BJ (cell line): ENCODE data around the gene INSL3. TPM values are rescaled to one million over a fixed set of nuclear protein-coding genes. Genes with fewer than 3 reads are reported as not detected.

ENCODE experiments used
- CTCF ChIA-PET: fragments of 350-600 bp; formaldehyde crosslinking; extraction: SDS; loops from one replicate; lab custom pipeline; 2021; ENCODE audit warnings: antibody characterized with exemption, inconsistent platforms; lab: Yijun Ruan, JAX
- POLR2A ChIA-PET: fragments of 300-600 bp; sonication (Branson Sonifier 250); formaldehyde crosslinking; extraction: SDS; loops from one replicate; lab custom pipeline; 2021; ENCODE audit warnings: antibody characterized with exemption; lab: Charles Lee
- DNase-seq: peaks from one replicate; pipeline ENCODE4 v3.0.0-alpha.2; 2011; ENCODE audit warnings: low read depth
- H3K27me3 ChIP-seq: 2 replicates; pipeline ENCODE4 v1.6.0; 2011; ENCODE audit warnings: low read length; ENCODE audit not compliant: control insufficient read depth, insufficient read depth
- H3K36me3 ChIP-seq: 2 replicates; pipeline ENCODE4 v1.5.1; 2011; ENCODE audit warnings: low read length; ENCODE audit not compliant: control insufficient read depth, insufficient read depth
- H3K4me3 ChIP-seq: 2 replicates; pipeline ENCODE4 v1.5.1; 2011; ENCODE audit warnings: low read depth, mild to moderate bottlenecking, control low read depth, low read length
- CTCF ChIP-seq: IDR thresholded peaks from 2 replicates; pipeline ENCODE4 v1.5.1; 2011; ENCODE audit warnings: low read depth, mild to moderate bottlenecking, control low read depth, inconsistent platforms, low read length, moderate library complexity; ENCODE audit not compliant: insufficient read depth
- polyA plus RNA-seq: library from polyadenylated mRNA; depleted of rRNA; stranded (reverse); fragments of >200 nt; gene quantifications from 2 replicates; pipeline ENCODE4 v1.2.3, GENCODE V29; 2011

The INSL3 gene
- polyA plus RNA-seq, 1 experiment = 0.18 TPM

DNA sequence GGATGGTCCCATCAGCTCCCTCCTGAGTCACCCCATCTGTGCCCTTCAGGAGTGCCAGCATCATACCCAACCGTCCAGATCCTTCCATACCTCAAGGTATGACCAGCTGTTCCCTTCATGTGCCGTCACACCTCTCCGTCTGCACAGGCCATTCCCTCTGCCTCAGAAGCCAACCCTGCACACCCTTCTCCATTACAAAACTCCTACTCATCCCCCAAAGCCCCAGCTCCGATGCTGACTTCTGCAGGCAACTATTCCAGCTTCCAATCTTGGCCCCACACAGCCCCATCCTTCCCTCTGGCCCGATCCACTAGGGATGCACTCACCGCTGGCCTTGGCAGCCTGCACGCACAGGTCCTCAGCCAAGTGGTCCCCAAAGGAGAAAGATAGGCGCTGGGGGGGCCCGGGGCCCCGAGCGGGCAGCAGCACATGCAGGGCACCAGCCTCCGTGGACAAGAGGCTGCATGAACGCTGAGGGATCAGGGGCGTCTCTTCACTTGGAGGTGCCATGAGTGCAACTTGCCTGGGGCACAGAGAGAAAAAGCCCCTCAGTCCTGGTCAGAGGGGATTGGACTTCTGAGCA is 22.7 kb upstream of the INSL3 start:
- POLR2A ChIA-PET = no interaction called here
- Histone ChIP-seq H3K36me3 (peaks cover 4% of the 10 kb centered on the region; the same call in 1 of the 2 replicates), H3K27me3 (no peaks in the 10 kb centered on the region), H3K4me3 (no peak overlapping the region)
- CTCF ChIA-PET = no interaction called here
- TF ChIP-seq CTCF = no peak
- DNase-seq = no peak

GRCh38 chr19:17843292-17843827 is 22.0 kb upstream of the INSL3 start:
- ChIA-PET POLR2A (no interaction called here), CTCF (no interaction called here)
- DNase-seq = no peak
- H3K27me3 ChIP-seq = no peaks in the 10 kb centered on the region
- no peak for TF ChIP-seq CTCF
- peaks cover 4% of the 10 kb centered on the region; the same call in 1 of the 2 replicates for H3K36me3 ChIP-seq
- H3K4me3 ChIP-seq = no peak overlapping the region

DNA sequence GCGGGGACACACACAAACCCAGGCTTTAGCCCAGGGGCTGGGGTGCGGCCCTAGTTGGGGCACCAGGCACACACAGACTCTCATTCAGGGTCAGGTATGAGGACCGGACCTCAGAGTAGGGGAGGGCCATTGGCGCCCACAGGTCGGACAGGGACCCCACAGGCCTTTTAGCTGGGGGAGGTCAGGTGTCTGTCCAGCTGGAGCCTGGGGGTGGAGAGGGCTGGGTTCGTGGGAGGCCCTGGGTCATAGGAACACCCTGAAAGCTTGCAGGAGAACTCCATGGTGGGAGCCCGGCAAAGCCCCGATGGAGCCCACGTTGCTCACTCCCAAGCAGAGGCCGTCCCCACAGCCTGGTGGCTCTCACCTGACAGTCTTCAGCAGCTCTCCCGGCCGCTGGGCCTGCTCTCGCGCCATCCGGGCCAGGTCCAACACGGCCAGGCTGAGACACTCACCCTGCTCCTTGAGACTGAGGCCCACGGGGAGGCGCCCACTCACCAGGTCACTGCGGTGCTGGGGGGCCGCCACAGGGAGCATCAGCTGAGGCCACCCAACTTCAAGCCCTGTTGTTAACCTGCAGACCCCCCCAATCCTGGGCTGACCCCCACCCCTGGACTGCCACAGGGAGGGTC is 21.5 kb upstream of the INSL3 start:
- no peaks in the 10 kb centered on the region for H3K27me3 ChIP-seq
- POLR2A ChIA-PET = no interaction called here
- TF ChIP-seq CTCF = no peak
- no peak for DNase-seq
- CTCF ChIA-PET = interaction anchor here (1.2 kb wide), 1 partner anchor 12 kb away, joined by 4 read pairs; no protein-coding TSS in a partner anchor
- peaks cover 4% of the 10 kb centered on the region; the same call in 1 of the 2 replicates for H3K36me3 ChIP-seq
- peak overlapping the region; percentile 35 for H3K4me3 ChIP-seq

- DNase-seq = no peak
- POLR2A ChIA-PET = no interaction called here
- H3K36me3 ChIP-seq = peaks cover 4% of the 10 kb centered on the region
- CTCF ChIA-PET = interaction anchor here (1.2 kb wide), 1 partner anchor 13 kb away, joined by 4 read pairs; no protein-coding TSS in a partner anchor
- peak overlapping the region; percentile 35 for H3K4me3 ChIP-seq
- H3K27me3 ChIP-seq = no peaks in the 10 kb centered on the region
- TF ChIP-seq CTCF = no peak
Measured at GRCh38 chr19:17841810-17842662, 20.7 kb upstream of the INSL3 start.

DNA sequence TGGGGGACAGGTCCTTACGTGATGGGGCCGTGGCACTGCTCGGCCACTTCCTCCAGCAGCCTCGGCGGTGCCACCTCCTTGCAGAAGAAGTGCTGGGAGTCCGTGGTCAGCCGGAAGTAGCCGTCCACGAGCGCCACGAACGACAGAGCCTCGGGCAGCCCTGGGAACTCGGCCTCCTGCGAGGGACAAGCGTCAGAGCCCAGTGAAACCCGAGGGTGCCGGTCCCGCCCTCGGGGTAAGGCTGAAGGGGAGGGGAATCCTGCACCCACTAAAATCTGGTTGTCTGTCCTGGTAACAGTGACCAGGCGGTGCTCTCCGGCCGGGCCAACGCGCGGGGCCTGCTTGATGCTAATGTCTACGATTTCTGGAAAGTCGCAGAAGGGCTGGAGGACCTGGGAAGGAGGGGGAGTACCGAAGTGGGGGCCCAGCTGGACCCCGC is 20.1 kb upstream of the INSL3 start:
- POLR2A ChIA-PET = no interaction called here
- DNase-seq = no peak
- CTCF ChIA-PET = no interaction called here
- no peak for TF ChIP-seq CTCF
- H3K36me3 ChIP-seq = peaks cover 4% of the 10 kb centered on the region
- no peaks in the 10 kb centered on the region for H3K27me3 ChIP-seq
- H3K4me3 ChIP-seq = peak overlapping the region; percentile 31
